ENCODE measurements around the gene C10orf88. TPM values are rescaled to one million over a fixed set of nuclear protein-coding genes. Genes with fewer than 3 reads are reported as not detected.

The C10orf88 gene
- total and polyA plus RNA-seq, 2 donors from 2014 or later: 4.3 to 7.6 TPM

- peak within 1 kb of the TSS; percentile 65 to 92 (median 87) for H3K4me3 ChIP-seq (ENCODE audit: low read length in 3 of 3)
- H3K27me3 ChIP-seq (ENCODE audit: control insufficient read depth, insufficient read depth, low read length): no peaks in the 10 kb centered on the region
- intact Hi-C loops (cut with DNase I): no loop called here
- H3K27ac ChIP-seq (ENCODE audit: low read depth in 2 of 2, low read length in 2 of 2): peak within 1 kb of the TSS; percentile 95 to 97
- FAIRE-seq: no peak
- peak within 1 kb of the TSS; percentile 52 to 88 (median 64) for H3K9ac ChIP-seq (ENCODE audit: low read length in 3 of 3)
- DNase-seq: peak; percentile 95 to 98 (median 96)
- peak; percentile 73 for TF ChIP-seq CTCF (IDR thresholded peaks at IDR 0.05; ENCODE audit: borderline replicate concordance, extremely low read depth, insufficient read depth)
- peaks cover 0 to 6% (median 0%) of the 10 kb centered on the region in 3 donors for H3K4me1 ChIP-seq (ENCODE audit: control insufficient read depth in 2 of 3, insufficient read depth in 2 of 3, low read depth in 1 of 3, low read length in 3 of 3)
- H3K9me3 ChIP-seq (ENCODE audit: control insufficient read depth in 2 of 3, insufficient read depth in 1 of 3, low read length in 3 of 3): no peaks in the 10 kb centered on the region
- H3K36me3 ChIP-seq (ENCODE audit: control insufficient read depth in 2 of 3, insufficient read depth in 3 of 3, low read length in 3 of 3): no peaks in the 10 kb centered on the region
Observed at GRCh38 chr10:122980209-122981065, 26.4 kb upstream of the C10orf88 start, which contains the start of gene PSTK. Gene PSTK, plus strand, starts transcription at chr10:122980401. Its CDS starts 79 bp downstream, at chr10:122980480.

- FAIRE-seq (no peak), DNase-seq (no peak)
- no peak for TF ChIP-seq CTCF (IDR thresholded peaks at IDR 0.05; ENCODE audit: borderline replicate concordance, extremely low read depth, insufficient read depth)
Observed at GRCh38 chr10:122974543-122975064, 20.6 kb upstream of the C10orf88 start.

GRCh38 chr10:122974023-122974422 lies 20.0 kb upstream of the C10orf88 start:
- FAIRE-seq (no peak), DNase-seq (no peak)
- no peaks in the 10 kb centered on the region for H3K36me3 ChIP-seq (ENCODE audit: control insufficient read depth in 2 of 3, insufficient read depth in 3 of 3, low read length in 3 of 3)
- H3K27ac ChIP-seq (ENCODE audit: low read depth in 2 of 2, low read length in 2 of 2): no peak overlapping the region
- H3K4me1 ChIP-seq (ENCODE audit: control insufficient read depth in 2 of 3, insufficient read depth in 2 of 3, low read depth in 1 of 3, low read length in 3 of 3): no peaks in the 10 kb centered on the region
- no peak for TF ChIP-seq CTCF (IDR thresholded peaks at IDR 0.05; ENCODE audit: borderline replicate concordance, extremely low read depth, insufficient read depth)
- intact Hi-C loops (cut with DNase I): no loop called here
- no peaks in the 10 kb centered on the region for H3K27me3 ChIP-seq (ENCODE audit: control insufficient read depth, insufficient read depth, low read length)
- no peak overlapping the region for H3K4me3 ChIP-seq (ENCODE audit: low read length in 3 of 3)
- no peaks in the 10 kb centered on the region for H3K9me3 ChIP-seq (ENCODE audit: control insufficient read depth in 2 of 3, insufficient read depth in 1 of 3, low read length in 3 of 3)
- no peak overlapping the region for H3K9ac ChIP-seq (ENCODE audit: low read length in 3 of 3)

More at GRCh38 chr10:122974543-122975064, 20.6 kb upstream of the C10orf88 start:
- Histone ChIP-seq H3K36me3 (ENCODE audit: control insufficient read depth in 2 of 3, insufficient read depth in 3 of 3, low read length in 3 of 3) (no peaks in the 10 kb centered on the region), H3K9ac (ENCODE audit: low read length in 3 of 3) (no peak overlapping the region), H3K4me3 (ENCODE audit: low read length in 3 of 3) (no peak overlapping the region), H3K27me3 (ENCODE audit: control insufficient read depth, insufficient read depth, low read length) (no peaks in the 10 kb centered on the region), H3K4me1 (ENCODE audit: control insufficient read depth in 2 of 3, insufficient read depth in 2 of 3, low read depth in 1 of 3, low read length in 3 of 3) (no peaks in the 10 kb centered on the region), H3K27ac (ENCODE audit: low read depth in 2 of 2, low read length in 2 of 2) (no peak overlapping the region), H3K9me3 (ENCODE audit: control insufficient read depth in 2 of 3, insufficient read depth in 1 of 3, low read length in 3 of 3) (no peaks in the 10 kb centered on the region)
- intact Hi-C loops (cut with DNase I): no loop called here
